ENCODE measurements around the gene RBM20. TPM values are rescaled to one million over a fixed set of nuclear protein-coding genes. Genes with fewer than 3 reads are reported as not detected.

Gene RBM20
- total RNA-seq, 4 donors from 2014 or later, result 7.4 to 18.4 (median 10.2) TPM

DNA sequence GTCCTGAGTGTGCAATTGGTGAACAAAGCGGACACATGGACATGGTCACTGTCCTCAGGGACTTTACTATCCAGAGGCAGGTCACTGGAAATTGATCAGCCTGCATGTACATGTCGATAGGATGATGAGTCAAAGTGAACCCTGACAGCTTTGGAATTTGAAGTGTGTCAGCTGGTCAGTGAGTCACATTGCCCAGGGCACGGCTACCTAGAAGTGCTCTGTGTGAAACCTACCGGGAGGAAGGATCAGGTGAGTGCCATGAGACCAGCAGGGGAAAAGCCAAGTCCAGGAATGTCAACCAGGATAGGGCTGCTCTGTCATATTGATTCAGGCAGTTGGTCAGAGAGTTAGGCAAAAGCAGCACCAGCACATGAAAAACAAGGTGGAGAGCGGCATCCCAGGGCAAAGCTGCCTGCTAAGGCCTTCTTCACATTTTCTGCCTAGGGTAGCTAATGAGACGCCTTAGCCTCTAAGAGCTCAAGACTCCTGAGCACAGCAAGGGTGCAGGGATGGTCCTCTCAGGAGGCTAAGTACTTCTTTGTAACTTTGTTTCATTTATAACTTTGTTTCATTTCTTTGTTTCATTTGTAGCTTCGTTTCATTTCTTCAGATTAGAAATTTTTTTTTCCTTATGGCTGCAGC lies 208.2 kb downstream of the RBM20 start:
- no peaks in the 10 kb centered on the region for H3K36me3 ChIP-seq
- ATAC-seq (no peak), DNase-seq (no peak)
- TF ChIP-seq, protein P1, sequence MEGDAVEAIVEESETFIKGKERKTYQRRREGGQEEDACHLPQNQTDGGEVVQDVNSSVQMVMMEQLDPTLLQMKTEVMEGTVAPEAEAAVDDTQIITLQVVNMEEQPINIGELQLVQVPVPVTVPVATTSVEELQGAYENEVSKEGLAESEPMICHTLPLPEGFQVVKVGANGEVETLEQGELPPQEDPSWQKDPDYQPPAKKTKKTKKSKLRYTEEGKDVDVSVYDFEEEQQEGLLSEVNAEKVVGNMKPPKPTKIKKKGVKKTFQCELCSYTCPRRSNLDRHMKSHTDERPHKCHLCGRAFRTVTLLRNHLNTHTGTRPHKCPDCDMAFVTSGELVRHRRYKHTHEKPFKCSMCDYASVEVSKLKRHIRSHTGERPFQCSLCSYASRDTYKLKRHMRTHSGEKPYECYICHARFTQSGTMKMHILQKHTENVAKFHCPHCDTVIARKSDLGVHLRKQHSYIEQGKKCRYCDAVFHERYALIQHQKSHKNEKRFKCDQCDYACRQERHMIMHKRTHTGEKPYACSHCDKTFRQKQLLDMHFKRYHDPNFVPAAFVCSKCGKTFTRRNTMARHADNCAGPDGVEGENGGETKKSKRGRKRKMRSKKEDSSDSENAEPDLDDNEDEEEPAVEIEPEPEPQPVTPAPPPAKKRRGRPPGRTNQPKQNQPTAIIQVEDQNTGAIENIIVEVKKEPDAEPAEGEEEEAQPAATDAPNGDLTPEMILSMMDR (IDR thresholded peaks at IDR 0.05 in 4 of 5, conservative IDR thresholded peaks at IDR 0.05 in 1 of 5), result no peak
- TF ChIP-seq POLR2A (IDR thresholded peaks at IDR 0.05), result no peak
- H3K4me3 ChIP-seq, result no peak overlapping the region
- in situ Hi-C loops (cut with MboI; ENCODE audit: low sequenced_read_pairs in 4 of 4), result no loop called here
- H3K27ac ChIP-seq, result no peak overlapping the region
- H3K27me3 ChIP-seq, result no peaks in the 10 kb centered on the region
- H3K9me3 ChIP-seq, result no peaks in the 10 kb centered on the region
- intact Hi-C loops (cut with DNase I; ENCODE audit: low total_unique reads), result no loop called here
- no peaks in the 10 kb centered on the region for H3K4me1 ChIP-seq

DNA sequence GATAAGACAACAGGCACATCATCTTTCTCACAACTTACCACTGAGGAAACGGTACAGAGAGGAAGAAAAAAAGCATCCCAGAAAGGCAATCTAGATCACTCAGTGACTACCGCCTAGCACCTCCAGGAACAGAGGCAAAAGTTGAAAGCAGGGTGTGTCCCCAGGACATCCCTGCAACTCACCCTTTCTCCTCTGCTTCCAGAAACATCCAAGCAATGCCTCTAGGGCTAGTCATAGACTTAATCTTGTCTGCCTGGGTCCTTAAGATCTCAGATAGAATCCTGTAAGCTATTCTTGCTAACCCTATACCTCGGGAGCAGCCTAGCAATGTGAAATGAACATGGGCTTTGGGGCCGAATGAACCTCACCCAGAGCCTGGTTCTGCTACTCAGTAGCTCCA lies 208.8 kb downstream of the RBM20 start:
- intact Hi-C loops (cut with DNase I; ENCODE audit: low total_unique reads) (no loop called here), in situ Hi-C loops (cut with MboI; ENCODE audit: low sequenced_read_pairs in 4 of 4) (no loop called here)
- Histone ChIP-seq H3K9me3 (no peaks in the 10 kb centered on the region), H3K36me3 (no peaks in the 10 kb centered on the region), H3K4me3 (no peak overlapping the region), H3K27me3 (no peaks in the 10 kb centered on the region), H3K27ac (no peak overlapping the region), H3K4me1 (no peaks in the 10 kb centered on the region)
- TF ChIP-seq POLR2A (IDR thresholded peaks at IDR 0.05), result no peak
- TF ChIP-seq, protein P1 (IDR thresholded peaks at IDR 0.05 in 4 of 5, conservative IDR thresholded peaks at IDR 0.05 in 1 of 5), result no peak
- DNase-seq (no peak), ATAC-seq (no peak)

DNA sequence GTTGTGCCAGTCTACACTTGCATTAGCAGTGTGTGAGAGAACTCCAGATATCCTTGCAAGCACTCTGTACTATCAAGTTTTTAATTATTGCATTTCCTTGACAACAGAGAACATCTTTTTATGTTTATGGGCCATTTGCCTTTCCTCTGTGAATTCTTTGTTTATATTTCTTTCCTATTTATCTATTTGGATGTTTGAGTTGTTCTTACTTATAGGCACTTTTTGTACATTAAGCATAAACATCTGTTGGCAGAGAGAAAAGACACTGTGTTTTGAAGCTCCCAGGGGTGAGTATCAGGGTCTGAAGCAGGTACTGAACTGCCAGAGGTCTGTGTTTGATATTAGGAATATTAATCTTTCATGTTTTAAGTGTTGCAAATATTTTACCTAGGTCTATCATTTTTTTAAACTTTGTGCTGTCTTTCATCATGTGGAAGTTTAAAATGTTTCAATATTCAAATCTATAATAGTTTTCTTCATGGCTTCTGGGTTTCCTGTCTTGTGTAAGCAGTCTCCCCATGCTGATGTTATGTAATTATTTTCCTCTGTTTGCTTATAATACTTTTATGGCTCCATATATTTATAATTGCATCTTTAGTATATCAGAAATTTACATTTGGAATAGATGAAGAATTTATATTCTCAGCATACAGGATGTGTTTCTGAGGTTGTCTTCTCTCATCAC lies 209.9 kb downstream of the RBM20 start:
- ATAC-seq, result no peak
- in situ Hi-C loops (cut with MboI; ENCODE audit: low sequenced_read_pairs in 4 of 4), result no loop called here
- Histone ChIP-seq H3K4me1 (peaks cover 0 to 2% of the 10 kb centered on the region in 2 donors), H3K9me3 (no peaks in the 10 kb centered on the region), H3K4me3 (no peak overlapping the region), H3K27ac (no peak overlapping the region), H3K27me3 (no peaks in the 10 kb centered on the region), H3K36me3 (no peaks in the 10 kb centered on the region)
- intact Hi-C loops (cut with DNase I; ENCODE audit: low total_unique reads), result no loop called here
- TF ChIP-seq, protein P1 (IDR thresholded peaks at IDR 0.05 in 4 of 5, conservative IDR thresholded peaks at IDR 0.05 in 1 of 5), result no peak
- no peak for TF ChIP-seq POLR2A (IDR thresholded peaks at IDR 0.05)
- DNase-seq, result no peak

DNA sequence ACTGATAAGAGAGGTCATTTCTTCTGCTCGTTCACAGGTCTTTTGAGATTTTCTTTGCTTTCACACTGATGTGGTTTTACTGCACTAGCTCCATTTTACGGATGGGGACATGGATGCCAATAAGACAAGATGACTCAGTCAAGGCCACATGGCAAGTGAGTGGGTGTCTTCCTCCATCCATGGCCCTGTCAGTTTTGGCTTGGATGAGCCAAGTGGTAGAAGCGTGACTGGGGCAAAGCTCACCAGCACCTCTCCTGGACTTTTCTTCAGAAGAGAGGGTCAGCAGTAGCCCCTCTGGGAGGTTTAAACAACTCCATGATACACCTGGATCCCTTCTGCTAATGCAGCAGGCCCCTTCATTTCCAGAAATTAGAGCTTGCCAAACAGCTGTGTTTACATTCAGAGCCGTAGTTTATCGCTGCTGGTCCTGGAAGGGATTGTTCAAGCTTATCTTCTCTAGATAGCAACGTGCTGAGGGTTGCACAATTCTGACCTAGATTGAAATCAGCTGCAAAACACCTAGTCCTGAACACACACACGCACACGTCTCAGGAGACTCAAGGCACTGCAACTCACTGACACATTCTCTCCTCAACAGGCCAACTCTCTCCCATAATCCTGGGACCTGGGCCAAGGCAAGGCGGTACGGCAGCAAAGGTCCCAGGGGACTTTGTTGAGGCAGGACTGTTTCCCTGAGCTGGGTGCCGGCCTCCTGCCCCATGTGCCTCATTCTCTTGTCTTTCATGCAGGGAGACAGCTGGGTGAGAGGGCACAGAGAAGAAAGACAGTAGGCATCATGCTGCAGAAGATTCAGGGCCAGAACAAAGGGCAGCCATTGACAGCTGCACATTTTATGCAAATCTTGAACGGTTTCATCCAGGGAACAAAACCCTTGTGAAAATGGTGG lies 213.4 kb downstream of the RBM20 start:
- ATAC-seq (peak; percentile 29 to 77), DNase-seq (no peak)
- H3K36me3 ChIP-seq, result no peaks in the 10 kb centered on the region
- H3K27ac ChIP-seq, result no peak overlapping the region
- TF ChIP-seq POLR2A (IDR thresholded peaks at IDR 0.05), result no peak
- TF ChIP-seq, protein P1 (IDR thresholded peaks at IDR 0.05 in 4 of 5, conservative IDR thresholded peaks at IDR 0.05 in 1 of 5), result no peak
- in situ Hi-C loops (cut with MboI; ENCODE audit: low sequenced_read_pairs in 4 of 4), result no loop called here
- no peak overlapping the region for H3K4me3 ChIP-seq
- H3K9me3 ChIP-seq, result no peaks in the 10 kb centered on the region
- peaks cover 15 to 17% of the 10 kb centered on the region in 2 donors for H3K4me1 ChIP-seq
- no peaks in the 10 kb centered on the region for H3K27me3 ChIP-seq
- intact Hi-C loops (cut with DNase I; ENCODE audit: low total_unique reads), result no loop called here
